ENCODE results near the gene RGS10. TPM values are rescaled to one million over a fixed set of nuclear protein-coding genes. Genes with fewer than 3 reads are reported as not detected.

Gene RGS10
- total and polyA plus RNA-seq, 12 donors: 1.9 to 16.5 (median 3.8) TPM

GRCh38 chr10:119545310-119545709 lies 2.8 kb upstream of the RGS10 start:
- TF ChIP-seq CTCF (IDR thresholded peaks at IDR 0.05): no peak
- WGBS, 2 donors: 64 to 71% methylated on average over 4 of the region's 4 CpGs
- intact Hi-C loops (cut with DNase I): no loop called here
- ATAC-seq (no peak), DNase-seq (no peak)
- H3K27ac ChIP-seq: no peak overlapping the region
- H3K27me3 ChIP-seq: peaks cover 0 to 64% (median 49%) of the 10 kb centered on the region in 7 donors
- no peaks in the 10 kb centered on the region for H3K36me3 ChIP-seq
- H3K9me3 ChIP-seq: no peaks in the 10 kb centered on the region
- H3K4me1 ChIP-seq: peaks cover 0 to 25% (median 16%) of the 10 kb centered on the region in 9 donors
- no peak overlapping the region for H3K4me3 ChIP-seq

DNA sequence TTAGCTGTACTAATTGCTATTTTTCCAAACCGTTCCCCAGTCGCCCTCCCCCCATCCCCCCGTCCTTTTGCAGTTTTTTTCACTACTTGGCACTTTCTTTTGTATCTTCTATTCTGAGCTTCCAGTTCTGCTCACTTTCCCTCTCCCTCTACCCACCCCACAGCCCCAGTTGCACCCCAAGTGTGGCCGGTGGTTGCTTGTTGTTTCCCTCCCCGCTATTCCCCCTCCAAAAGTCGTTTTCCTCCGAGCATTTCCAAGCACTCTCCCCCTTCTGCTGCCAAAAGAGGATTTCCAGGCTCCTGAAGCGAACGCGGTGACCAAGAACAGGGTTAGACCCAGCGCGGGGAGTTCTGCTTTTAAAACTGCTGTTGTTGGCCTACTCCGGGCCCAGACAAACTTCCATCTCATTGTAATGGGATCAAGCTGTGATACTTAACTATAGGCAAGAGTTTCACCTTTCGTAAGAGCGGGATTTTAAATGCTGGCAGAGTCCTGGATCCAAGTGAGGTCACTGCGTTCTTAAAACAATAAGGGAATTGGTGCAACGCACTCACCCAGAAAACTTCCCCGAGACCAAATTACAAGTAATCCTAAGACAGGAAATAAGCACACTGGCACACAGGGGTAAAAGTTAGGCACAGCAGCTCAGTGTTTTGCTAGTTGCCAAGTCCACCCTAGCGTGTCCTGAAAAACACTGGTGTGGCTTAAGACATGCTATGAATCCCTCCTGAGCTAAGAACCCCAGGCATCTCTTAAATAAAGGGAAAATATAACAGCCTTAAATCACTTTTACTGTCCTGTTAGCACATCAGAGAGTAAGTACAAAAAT lies 1.5 kb upstream of the RGS10 start:
- peak overlapping the region in 6 of 10 donors; percentile 65 to 85 (median 68) for H3K4me3 ChIP-seq
- H3K4me1 ChIP-seq: peaks cover 0 to 34% (median 16%) of the 10 kb centered on the region in 9 donors
- intact Hi-C loops (cut with DNase I): loop anchor here in 4 of 10 donors (2.0 to 5.0 kb wide), 3 partner anchors 345 to 457 kb away; no protein-coding TSS in a partner anchor
- H3K27me3 ChIP-seq: peaks cover 0 to 58% (median 49%) of the 10 kb centered on the region in 7 donors
- 65 to 67% methylated on average over 19 of the region's 19 CpGs for WGBS, 2 donors
- no peak for ATAC-seq
- TF ChIP-seq CTCF (IDR thresholded peaks at IDR 0.05): no peak
- no peak overlapping the region for H3K27ac ChIP-seq
- H3K36me3 ChIP-seq: no peaks in the 10 kb centered on the region
- no peak for DNase-seq
- no peaks in the 10 kb centered on the region for H3K9me3 ChIP-seq

DNA sequence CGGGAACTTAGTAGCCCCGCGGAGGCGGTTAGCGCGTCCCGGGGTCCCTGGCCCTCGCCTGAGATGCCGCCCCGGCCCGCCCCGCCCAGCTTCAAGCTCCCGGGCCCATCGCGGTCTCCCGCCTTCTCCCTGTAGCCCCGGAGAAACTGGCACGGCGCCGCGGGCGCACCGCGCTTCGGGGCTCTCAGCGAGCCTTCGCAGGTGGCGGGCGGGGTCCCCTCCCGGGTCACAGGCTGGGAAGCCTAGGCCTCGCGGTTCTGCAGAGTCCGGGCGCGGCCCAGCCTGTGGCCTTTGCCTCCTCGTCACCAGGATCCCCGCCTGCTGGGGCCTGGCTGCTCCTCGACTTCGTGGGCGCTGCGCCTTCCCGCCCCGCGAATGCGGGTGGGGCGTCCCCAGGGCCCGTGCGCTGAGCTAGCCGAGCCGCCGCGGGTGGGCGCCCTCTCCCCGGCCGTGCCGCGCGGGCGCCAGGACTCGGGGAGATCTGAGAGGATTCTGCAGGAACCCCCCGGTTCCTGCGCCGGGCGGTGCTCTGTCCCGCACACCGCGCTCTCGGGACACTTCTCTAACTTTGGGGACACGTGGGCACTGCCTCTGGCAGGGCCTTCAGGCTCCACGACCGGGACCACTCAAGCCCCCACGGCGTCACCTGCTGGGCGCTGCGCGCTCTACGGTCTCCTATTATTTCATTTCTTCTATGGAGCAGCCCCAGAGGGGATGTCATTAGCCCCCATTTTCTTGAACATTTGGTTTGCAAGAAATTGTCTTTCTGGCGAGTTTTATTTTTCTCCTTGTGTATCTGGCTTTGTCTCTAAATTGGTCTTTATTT lies 682 bp upstream of the RGS10 start:
- intact Hi-C loops (cut with DNase I): loop anchor here in 4 of 10 donors (2.0 to 5.0 kb wide), 3 partner anchors 344 to 456 kb away; no protein-coding TSS in a partner anchor
- Histone ChIP-seq H3K27ac (peak overlapping the region in 8 of 10 donors; percentile 40 to 89 (median 66)), H3K36me3 (no peaks in the 10 kb centered on the region), H3K27me3 (peaks cover 0 to 51% (median 48%) of the 10 kb centered on the region in 7 donors), H3K4me3 (peak overlapping the region; percentile 42 to 85 (median 65)), H3K4me1 (peaks cover 0 to 43% (median 16%) of the 10 kb centered on the region in 9 donors), H3K9me3 (no peaks in the 10 kb centered on the region)
- 1% methylated on average over 73 to 76 of the region's 78 CpGs for WGBS, 2 donors
- TF ChIP-seq CTCF (IDR thresholded peaks at IDR 0.05): peak in 8 of 9 donors; percentile 17 to 66 (median 54)
- ATAC-seq (peak; percentile 60 to 79 (median 70)), DNase-seq (peak; percentile 54 to 58)

Data from heart right ventricle (tissue), 16 donors.